H9 (cell line): ENCODE measurements around the gene ARPC1B. TPM values are rescaled to one million over a fixed set of nuclear protein-coding genes. Genes with fewer than 3 reads are reported as not detected.

Experiments used
- DNase-seq: peaks from one replicate; pipeline ENCODE4 v3.0.0-alpha.2; 2017
- H2AFZ ChIP-seq: one replicate; pipeline ENCODE4 v1.6.1; 2013; ENCODE audit warnings: mild to moderate bottlenecking, low read length, control low read depth, moderate library complexity
- H2AK5ac ChIP-seq: 2 replicates; pipeline ENCODE4 v1.6.1; 2013; ENCODE audit warnings: low read length, control low read depth, mixed read lengths; ENCODE audit not compliant: insufficient read length
- H2BK120ac ChIP-seq: one replicate; pipeline ENCODE4 v1.6.1; 2013; ENCODE audit warnings: low read depth, mild to moderate bottlenecking, low read length, control low read depth, inconsistent platforms; ENCODE audit not compliant: poor library complexity, severe bottlenecking
- H2BK12ac ChIP-seq: 2 replicates; pipeline ENCODE4 v1.6.1; 2013; ENCODE audit warnings: low read length, control low read depth, mixed read lengths, low read depth; ENCODE audit not compliant: insufficient read length
- H2BK15ac ChIP-seq: 2 replicates; pipeline ENCODE4 v1.6.1; 2013; ENCODE audit warnings: low read depth, low read length, control low read depth
- H2BK20ac ChIP-seq: one replicate; pipeline ENCODE4 v1.6.1; 2013; ENCODE audit warnings: low read depth, mild to moderate bottlenecking, low read length, control low read depth, inconsistent platforms; ENCODE audit not compliant: poor library complexity, severe bottlenecking
- H2BK5ac ChIP-seq: 2 replicates; pipeline ENCODE4 v1.6.1; 2013; ENCODE audit warnings: low read length, control low read depth, mixed read lengths; ENCODE audit not compliant: insufficient read length
- H3K14ac ChIP-seq: 2 replicates; pipeline ENCODE4 v1.6.1; 2013; ENCODE audit warnings: low read length, control low read depth; ENCODE audit not compliant: insufficient read depth
- H3K18ac ChIP-seq: 2 replicates; pipeline ENCODE4 v1.6.1; 2013; ENCODE audit warnings: low read depth, mild to moderate bottlenecking, mixed read lengths, low read length, control low read depth; ENCODE audit not compliant: insufficient read length
- H3K23ac ChIP-seq: 2 replicates; pipeline ENCODE4 v1.6.1; 2013; ENCODE audit warnings: low read length, control low read depth, mixed read lengths, low read depth; ENCODE audit not compliant: insufficient read length
- H3K23me2 ChIP-seq: 2 replicates; pipeline ENCODE4 v1.6.1; 2013; ENCODE audit warnings: low read depth, mild to moderate bottlenecking, mixed read lengths, low read length, control low read depth; ENCODE audit not compliant: insufficient read length, poor library complexity, severe bottlenecking
- H3K27ac ChIP-seq: 2 replicates; pipeline ENCODE4 v1.5.1; 2013; ENCODE audit warnings: low read length, control low read depth, mixed read lengths, low read depth; ENCODE audit not compliant: insufficient read length
- H3K27me3 ChIP-seq: 2 replicates; pipeline ENCODE4 v1.6.1; 2013; ENCODE audit warnings: low read length, control low read depth, inconsistent platforms; ENCODE audit not compliant: insufficient read depth
- H3K4ac ChIP-seq: 2 replicates; pipeline ENCODE4 v1.6.1; 2013; ENCODE audit warnings: low read depth, mild to moderate bottlenecking, control low read depth, inconsistent platforms, low read length, moderate library complexity
- H3K4me1 ChIP-seq: 2 replicates; pipeline ENCODE4 v1.6.1; 2013; ENCODE audit warnings: low read length, control low read depth, inconsistent platforms; ENCODE audit not compliant: insufficient read depth
- H3K4me2 ChIP-seq: 2 replicates; pipeline ENCODE4 v1.6.1; 2013; ENCODE audit warnings: low read length, control low read depth, mixed read lengths; ENCODE audit not compliant: insufficient read length, insufficient read depth
- H3K56ac ChIP-seq: 2 replicates; pipeline ENCODE4 v1.6.1; 2013; ENCODE audit warnings: low read depth, mild to moderate bottlenecking, mixed read lengths, low read length, control low read depth; ENCODE audit not compliant: insufficient read length
- H3K79me1 ChIP-seq: 2 replicates; pipeline ENCODE4 v1.6.1; 2013; ENCODE audit warnings: low read depth, mild to moderate bottlenecking, moderate library complexity, low read length, control low read depth, inconsistent platforms; ENCODE audit not compliant: insufficient read depth, poor library complexity, severe bottlenecking
- H3K79me2 ChIP-seq: 2 replicates; pipeline ENCODE4 v1.6.1; 2013; ENCODE audit warnings: low read length, control low read depth, inconsistent platforms; ENCODE audit not compliant: insufficient read depth
- H3K9ac ChIP-seq: 2 replicates; pipeline ENCODE4 v1.6.1; 2013; ENCODE audit warnings: low read length, control low read depth, mixed read lengths; ENCODE audit not compliant: insufficient read length; ENCODE audit errors: extremely low read depth
- H3K9me3 ChIP-seq: one replicate; pipeline ENCODE4 v1.6.1; 2013; ENCODE audit warnings: low read depth, low read length, inconsistent platforms; ENCODE audit not compliant: control insufficient read depth
- H3T11ph ChIP-seq: one replicate; pipeline ENCODE4 v1.6.1; 2013; ENCODE audit warnings: mild to moderate bottlenecking, low read length, control low read depth, inconsistent platforms
- H4K20me1 ChIP-seq: one replicate; pipeline ENCODE4 v1.6.1; 2013; ENCODE audit not compliant: control insufficient read depth, insufficient read length, insufficient read depth
- H4K5ac ChIP-seq: 2 replicates; pipeline ENCODE4 v1.6.1; 2013; ENCODE audit warnings: low read depth, mild to moderate bottlenecking, mixed read lengths, low read length, control low read depth; ENCODE audit not compliant: insufficient read length
- H4K8ac ChIP-seq: replicated peaks from 2 replicates; pipeline ENCODE4 v1.6.1; 2013; ENCODE audit warnings: low read length, control low read depth, mixed read lengths, low read depth; ENCODE audit not compliant: insufficient read length
- H4K91ac ChIP-seq: 2 replicates; pipeline ENCODE4 v1.6.1; 2013; ENCODE audit warnings: low read depth, mild to moderate bottlenecking, moderate library complexity, mixed read lengths, low read length, control low read depth; ENCODE audit not compliant: insufficient read length
- H3K27ac Mint-ChIP-seq, 3 experiments: 2 replicates in 2 of 3; 3 replicates in 1 of 3; pipeline ENCODE4 v1.8.0; 2020 to 2021; ENCODE audit warnings: mixed read lengths in 3 of 3, mild to moderate bottlenecking in 1 of 3, moderate library complexity in 1 of 3
- H3K27me3 Mint-ChIP-seq: 2 replicates; pipeline ENCODE4 v1.8.0; 2021; ENCODE audit warnings: low read depth, mild to moderate bottlenecking, moderate library complexity, mixed read lengths
- H3K36me3 Mint-ChIP-seq, 3 experiments: 2 replicates in 2 of 3; 3 replicates in 1 of 3; pipeline ENCODE4 v1.8.0; 2020 to 2021; ENCODE audit warnings: low read depth in 3 of 3, mixed read lengths in 3 of 3; ENCODE audit not compliant: insufficient read depth in 1 of 3
- H3K4me1 Mint-ChIP-seq, 2 experiments: 2 replicates each; pipeline ENCODE4 v1.8.0; 2020; ENCODE audit warnings: mixed read lengths in 2 of 2
- H3K4me3 Mint-ChIP-seq, 2 experiments: 2 replicates in 1 of 2; 3 replicates in 1 of 2; pipeline ENCODE4 v1.8.0; 2020 to 2021; ENCODE audit warnings: mild to moderate bottlenecking in 2 of 2, mixed read lengths in 2 of 2, moderate library complexity in 1 of 2
- H3K9me3 Mint-ChIP-seq, 2 experiments: 2 replicates in 1 of 2; 3 replicates in 1 of 2; pipeline ENCODE4 v1.8.0; 2020; ENCODE audit warnings: mild to moderate bottlenecking in 2 of 2, mixed read lengths in 2 of 2, moderate library complexity in 1 of 2
- CTCF ChIP-seq: fragments of 200-600 bp; sonication (generic); conservative IDR thresholded peaks from 3 replicates; pipeline ENCODE4 v1.8.0; 2021; ENCODE audit warnings: antibody characterized with exemption, mild to moderate bottlenecking
- WGBS: extraction: QIAGEN DNeasy Blood & Tissue Kit; methylation state at CpG from one replicate; pipeline ENCODE4 v1.1.7; 2013; ENCODE audit warnings: missing lambda C conversion rate, low lambda C conversion rate, mixed read lengths; ENCODE audit not compliant: insufficient read length; ENCODE audit errors: extremely low coverage; 5-methylcytosine and 5-hydroxymethylcytosine counted together
- total RNA-seq: library from RNA; stranded (reverse); gene quantifications from 2 replicates; pipeline ENCODE4 v1.2.1, GENCODE V29; 2021

The ARPC1B gene
- total RNA-seq, 1 experiment from 2014 or later = 56.3 TPM

DNA sequence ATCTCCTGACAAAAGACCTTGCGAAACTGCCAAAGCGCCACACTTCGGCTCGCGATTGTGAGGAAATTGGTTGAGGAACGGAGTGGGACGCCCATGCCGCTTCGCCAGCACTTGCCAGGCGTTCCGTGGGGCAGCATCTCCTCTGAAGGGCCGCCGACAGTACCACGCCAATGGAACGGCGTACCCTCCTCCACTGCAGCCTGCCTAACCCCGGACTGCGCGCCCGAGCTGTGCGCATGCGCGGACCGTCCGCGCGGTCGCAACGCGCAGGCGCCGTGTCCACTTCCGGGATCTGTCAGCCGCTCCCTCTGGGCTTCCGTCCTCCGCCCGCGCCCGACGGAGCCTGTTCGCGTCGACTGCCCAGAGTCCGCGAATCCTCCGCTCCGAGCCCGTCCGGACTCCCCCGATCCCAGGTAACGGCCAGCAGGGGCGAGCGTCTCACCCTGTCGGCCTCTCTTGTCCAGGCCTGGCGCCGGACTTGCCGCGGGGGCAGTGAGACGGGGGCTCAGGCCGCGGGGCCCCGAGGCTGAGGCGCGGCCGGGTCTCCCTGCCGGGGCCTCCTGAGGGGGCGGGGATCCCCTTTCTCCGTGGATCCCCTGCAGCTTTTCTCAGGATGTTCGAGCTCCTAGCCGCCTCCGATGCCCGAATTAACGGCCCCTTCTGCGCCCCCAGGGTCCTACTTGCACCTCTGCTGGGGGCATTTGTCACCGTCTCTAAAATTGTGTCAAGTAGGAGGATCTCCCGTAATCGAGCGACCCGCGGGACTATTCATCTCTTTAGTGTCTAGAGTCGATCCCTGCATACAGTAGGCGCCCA lies 48.7 kb upstream of the ARPC1B start, which contains the start of gene ARPC1A:
ARPC1A (plus strand) TSS at position 307 of the 816 bp plus-strand sequence. CDS start 7,456 bp downstream, outside the sequence.
- H3K56ac ChIP-seq = no peak within 1 kb of the TSS
- H3K27me3 ChIP-seq = no peaks in the 10 kb centered on the region
- no peak within 1 kb of the TSS for H3T11ph ChIP-seq
- Mint-ChIP-seq H3K4me1 (peaks cover 14 to 23% of the 10 kb centered on the region in 2 experiments), H3K27me3 (no peaks in the 10 kb centered on the region), H3K4me3 (peak within 1 kb of the TSS; percentile 86 to 90), H3K36me3 (no peaks in the 10 kb centered on the region), H3K27ac (peak within 1 kb of the TSS; percentile 82 to 90 (median 82); a peak in 6 of 7 replicates), H3K9me3 (no peaks in the 10 kb centered on the region)
- H2BK5ac ChIP-seq = no peak within 1 kb of the TSS
- H3K79me2 ChIP-seq = peaks cover 6% of the 10 kb centered on the region; the same call in 1 of the 2 replicates
- no peak within 1 kb of the TSS for H2BK20ac ChIP-seq
- no peak within 1 kb of the TSS for H4K5ac ChIP-seq
- no CpG with 5 or more reads among the region's 82 CpGs for WGBS
- no peak within 1 kb of the TSS for H2BK12ac ChIP-seq
- H4K91ac ChIP-seq = no peak within 1 kb of the TSS
- peak; percentile 48 for TF ChIP-seq CTCF
- no peak within 1 kb of the TSS for H3K23ac ChIP-seq
- no peaks in the 10 kb centered on the region for H3K4me1 ChIP-seq
- H3K27ac ChIP-seq = no peak within 1 kb of the TSS
- no peak within 1 kb of the TSS for H2AFZ ChIP-seq
- no peak within 1 kb of the TSS for H4K8ac ChIP-seq
- peak within 1 kb of the TSS; percentile 72 for H3K4me2 ChIP-seq
- no peak within 1 kb of the TSS for H3K4ac ChIP-seq
- peak within 1 kb of the TSS; percentile 74 for H3K14ac ChIP-seq
- no peak within 1 kb of the TSS for H2BK120ac ChIP-seq
- no peak within 1 kb of the TSS for H2BK15ac ChIP-seq
- peak within 1 kb of the TSS; percentile 64 for H3K18ac ChIP-seq
- H3K9me3 ChIP-seq = no peaks in the 10 kb centered on the region
- peak within 1 kb of the TSS; percentile 90 for H3K9ac ChIP-seq
- H3K79me1 ChIP-seq = peaks cover 5% of the 10 kb centered on the region
- DNase-seq = peak; percentile 94
- no peak within 1 kb of the TSS for H2AK5ac ChIP-seq
- no peaks in the 10 kb centered on the region for H4K20me1 ChIP-seq
- peaks cover 7% of the 10 kb centered on the region for H3K23me2 ChIP-seq
